Astrocyte (in vitro differentiated cells and primary cell): Measurements from ENCODE around the gene SPOCK1. TPM values are rescaled to one million over a fixed set of nuclear protein-coding genes. Genes with fewer than 3 reads are reported as not detected.

Experiments
- DNase-seq: peaks from one replicate; pipeline ENCODE4 v3.0.0-alpha.2; 2010; ENCODE audit warnings: low read depth
- FAIRE-seq: peaks from 2 replicates; lab custom pipeline; 2011; peaks lifted over from hg19 to GRCh38; lab: Jason Lieb, UNC
- H2AFZ ChIP-seq: 2 replicates; pipeline ENCODE4 v1.6.0; 2012; ENCODE audit warnings: low read depth, low read length, inconsistent platforms
- H3K27ac ChIP-seq: 2 replicates; pipeline ENCODE4 v1.5.1; 2011; ENCODE audit warnings: low read depth, low read length, inconsistent platforms
- H3K27me3 ChIP-seq: 2 replicates; pipeline ENCODE4 v1.6.0; 2011; ENCODE audit warnings: low read length, inconsistent platforms; ENCODE audit not compliant: insufficient read depth
- H3K36me3 ChIP-seq: 2 replicates; pipeline ENCODE4 v1.5.1; 2011; ENCODE audit warnings: low read length, inconsistent platforms; ENCODE audit not compliant: insufficient read depth
- H3K4me1 ChIP-seq: 2 replicates; pipeline ENCODE4 v1.5.1; 2011; ENCODE audit warnings: low read length, inconsistent platforms; ENCODE audit not compliant: insufficient read depth
- H3K4me2 ChIP-seq: 2 replicates; pipeline ENCODE4 v1.6.0; 2012; ENCODE audit warnings: low read length, inconsistent platforms
- H3K4me3 ChIP-seq: 2 replicates; pipeline ENCODE4 v1.5.1; 2011; ENCODE audit warnings: low read depth, mild to moderate bottlenecking, low read length, inconsistent platforms; ENCODE audit not compliant: insufficient read depth
- H3K79me2 ChIP-seq: 2 replicates; pipeline ENCODE4 v1.6.0; 2012; ENCODE audit warnings: mild to moderate bottlenecking, low read length, inconsistent platforms; ENCODE audit not compliant: insufficient read depth
- H3K9ac ChIP-seq: 2 replicates; pipeline ENCODE4 v1.6.0; 2012; ENCODE audit warnings: mild to moderate bottlenecking, low read length, inconsistent platforms
- H3K9me3 ChIP-seq: 2 replicates; pipeline ENCODE4 v1.5.1; 2012; ENCODE audit warnings: low read depth, mild to moderate bottlenecking, low read length, inconsistent platforms; ENCODE audit not compliant: insufficient read depth
- H4K20me1 ChIP-seq: 2 replicates; pipeline ENCODE4 v1.6.0; 2012; ENCODE audit warnings: low read length, inconsistent platforms; ENCODE audit not compliant: insufficient read depth
- H3K27ac Mint-ChIP-seq: one replicate; pipeline ENCODE4 v1.8.0; 2021; ENCODE audit warnings: mild to moderate bottlenecking, mixed read lengths; ENCODE audit not compliant: unreplicated experiment
- H3K27me3 Mint-ChIP-seq: one replicate; pipeline ENCODE4 v1.8.0; 2021; ENCODE audit warnings: low read depth, mixed read lengths; ENCODE audit not compliant: unreplicated experiment
- H3K36me3 Mint-ChIP-seq: one replicate; pipeline ENCODE4 v1.8.0; 2021; ENCODE audit warnings: low read depth, mixed read lengths; ENCODE audit not compliant: unreplicated experiment
- H3K4me1 Mint-ChIP-seq: one replicate; pipeline ENCODE4 v1.8.0; 2021; ENCODE audit warnings: low read depth, mixed read lengths; ENCODE audit not compliant: unreplicated experiment
- H3K4me3 Mint-ChIP-seq: one replicate; pipeline ENCODE4 v1.8.0; 2021; ENCODE audit warnings: mild to moderate bottlenecking, moderate library complexity, mixed read lengths; ENCODE audit not compliant: unreplicated experiment
- H3K9me3 Mint-ChIP-seq: one replicate; pipeline ENCODE4 v1.8.0; 2021; ENCODE audit warnings: mild to moderate bottlenecking, mixed read lengths; ENCODE audit not compliant: unreplicated experiment
- CTCF ChIP-seq: IDR thresholded peaks from 2 replicates; pipeline ENCODE4 v1.5.1; 2011; ENCODE audit warnings: low read depth, mild to moderate bottlenecking, inconsistent platforms, low read length, moderate library complexity; ENCODE audit not compliant: insufficient read depth
- EZH2 ChIP-seq: IDR thresholded peaks from 2 replicates; pipeline ENCODE4 v1.6.1; 2012; ENCODE audit warnings: mild to moderate bottlenecking, low read length, inconsistent platforms; ENCODE audit not compliant: insufficient read depth
- total RNA-seq: library from RNA; stranded (reverse); gene quantifications from 2 replicates; pipeline ENCODE4 v1.2.1, GENCODE V29; 2021

SPOCK1 gene
- total RNA-seq, 1 donor from 2014 or later: 53.5 TPM

GRCh38 chr5:137167187-137167586 lies 331.9 kb downstream of the SPOCK1 start:
- no peak overlapping the region for H3K4me3 Mint-ChIP-seq
- H3K4me3 ChIP-seq: no peak overlapping the region
- peaks cover 72% of the 10 kb centered on the region for H4K20me1 ChIP-seq
- FAIRE-seq: peak; percentile 43
- H3K79me2 ChIP-seq: peaks cover 19% of the 10 kb centered on the region
- H3K27me3 Mint-ChIP-seq: no peaks in the 10 kb centered on the region
- H3K9me3 ChIP-seq: no peaks in the 10 kb centered on the region
- no peak overlapping the region for H3K27ac Mint-ChIP-seq
- H2AFZ ChIP-seq: no peak overlapping the region
- H3K27ac ChIP-seq: no peak overlapping the region
- H3K9ac ChIP-seq: no peak overlapping the region
- H3K36me3 ChIP-seq: no peaks in the 10 kb centered on the region
- no peak overlapping the region for H3K4me2 ChIP-seq
- no peaks in the 10 kb centered on the region for H3K36me3 Mint-ChIP-seq
- H3K4me1 Mint-ChIP-seq: no peaks in the 10 kb centered on the region
- TF ChIP-seq CTCF: no peak
- no peak for TF ChIP-seq EZH2
- no peaks in the 10 kb centered on the region for H3K4me1 ChIP-seq
- no peaks in the 10 kb centered on the region for H3K9me3 Mint-ChIP-seq
- no peaks in the 10 kb centered on the region for H3K27me3 ChIP-seq
- DNase-seq: no peak

- H3K27me3 Mint-ChIP-seq: no peaks in the 10 kb centered on the region
- H4K20me1 ChIP-seq: peaks cover 55% of the 10 kb centered on the region
- H3K4me3 Mint-ChIP-seq: no peak overlapping the region
- TF ChIP-seq CTCF (no peak), EZH2 (no peak)
- H3K9me3 Mint-ChIP-seq: no peaks in the 10 kb centered on the region
- no peaks in the 10 kb centered on the region for H3K4me1 ChIP-seq
- no peaks in the 10 kb centered on the region for H3K9me3 ChIP-seq
- FAIRE-seq: no peak
- no peak overlapping the region for H3K27ac ChIP-seq
- H3K27me3 ChIP-seq: no peaks in the 10 kb centered on the region
- H3K4me2 ChIP-seq: no peak overlapping the region
- no peak overlapping the region for H3K27ac Mint-ChIP-seq
- H3K4me1 Mint-ChIP-seq: no peaks in the 10 kb centered on the region
- H3K36me3 ChIP-seq: no peaks in the 10 kb centered on the region
- H2AFZ ChIP-seq: no peak overlapping the region
- no peak for DNase-seq
- no peak overlapping the region for H3K9ac ChIP-seq
- no peaks in the 10 kb centered on the region for H3K36me3 Mint-ChIP-seq
- H3K4me3 ChIP-seq: no peak overlapping the region
- peaks cover 8% of the 10 kb centered on the region for H3K79me2 ChIP-seq
These were observed 334.2 kb downstream of the SPOCK1 start for GRCh38 chr5:137164961-137165360.

- Histone ChIP-seq H3K4me1 (no peaks in the 10 kb centered on the region), H3K36me3 (no peaks in the 10 kb centered on the region), H3K79me2 (peaks cover 8% of the 10 kb centered on the region), H3K27ac (no peak overlapping the region), H3K4me2 (no peak overlapping the region), H4K20me1 (peaks cover 51% of the 10 kb centered on the region), H3K4me3 (no peak overlapping the region), H3K27me3 (no peaks in the 10 kb centered on the region), H3K9ac (no peak overlapping the region), H2AFZ (no peak overlapping the region), H3K9me3 (no peaks in the 10 kb centered on the region)
- FAIRE-seq: no peak
- Mint-ChIP-seq H3K4me1 (no peaks in the 10 kb centered on the region), H3K27me3 (no peaks in the 10 kb centered on the region), H3K9me3 (no peaks in the 10 kb centered on the region), H3K4me3 (no peak overlapping the region), H3K27ac (no peak overlapping the region), H3K36me3 (no peaks in the 10 kb centered on the region)
- no peak for DNase-seq
- no peak for TF ChIP-seq EZH2
- no peak for TF ChIP-seq CTCF
These were observed 334.6 kb downstream of the SPOCK1 start for GRCh38 chr5:137164536-137164935.
